ENCODE data around the gene TCF25.

The TCF25 gene

GRCh38 chr16:89880477-89881367, 7.3 kb downstream of the TCF25 start:
- DNase-seq, result no peak

GRCh38 chr16:89881368-89881730, 8.0 kb downstream of the TCF25 start:
- no peak for DNase-seq

GRCh38 chr16:89883346-89884040, 10.1 kb downstream of the TCF25 start:
- DNase-seq, result no peak

- no peak for DNase-seq
Observed at GRCh38 chr16:89884041-89884421, 10.6 kb downstream of the TCF25 start.

GRCh38 chr16:89887243-89887642, 13.9 kb downstream of the TCF25 start:
- no peak for DNase-seq

- DNase-seq, result peak; percentile 60
Observed at GRCh38 chr16:89890200-89890599, 16.8 kb downstream of the TCF25 start.

- DNase-seq, result no peak
Observed at GRCh38 chr16:89890886-89891657, 17.7 kb downstream of the TCF25 start.

GRCh38 chr16:89892055-89892630, 18.8 kb downstream of the TCF25 start:
- no peak for DNase-seq

GRCh38 chr16:89892635-89893034, 19.2 kb downstream of the TCF25 start:
- no peak for DNase-seq

GRCh38 chr16:89893642-89894548, 20.5 kb downstream of the TCF25 start:
- no peak for DNase-seq

- DNase-seq, result no peak
Observed at GRCh38 chr16:89895482-89896250, 22.3 kb downstream of the TCF25 start.

- DNase-seq, result no peak
Observed at GRCh38 chr16:89897204-89897603, 23.8 kb downstream of the TCF25 start.

GRCh38 chr16:89898201-89898967, 25.0 kb downstream of the TCF25 start:
- no peak for DNase-seq

GRCh38 chr16:89899879-89900481, 26.6 kb downstream of the TCF25 start:
- no peak for DNase-seq

- no peak for DNase-seq
Observed at GRCh38 chr16:89900885-89901284, 27.5 kb downstream of the TCF25 start.

GRCh38 chr16:89902980-89903379, 29.6 kb downstream of the TCF25 start:
- DNase-seq, result no peak

- DNase-seq, result no peak
Observed at GRCh38 chr16:89903908-89904515, 30.6 kb downstream of the TCF25 start.

- DNase-seq, result no peak
Observed at GRCh38 chr16:89904606-89905510, 31.5 kb downstream of the TCF25 start.
